K562 (cell line): ENCODE results near the gene NUP62. TPM values are rescaled to one million over a fixed set of nuclear protein-coding genes. Genes with fewer than 3 reads are reported as not detected.

Experiments used
- GTF2A2 ChIP-seq: IDR thresholded peaks from 2 replicates; pipeline ENCODE4 v1.6.1; 2016; ENCODE audit warnings: mild to moderate bottlenecking, missing genetic modification characterization, missing compliant biosample characterization
- HINFP ChIP-seq: fragments of 450-650 bp; conservative IDR thresholded peaks from 2 replicates; pipeline ENCODE4 v1.6.1; 2016; ENCODE audit warnings: missing genetic modification characterization, low read depth, mild to moderate bottlenecking, control low read depth, missing compliant biosample characterization
- HSF4 ChIP-seq: fragments of 250-450 bp; sonication (Bioruptor Pico); IDR thresholded peaks from 2 replicates; pipeline ENCODE4 v2.1.2; 2022; ENCODE audit warnings: mild to moderate bottlenecking, moderate library complexity, borderline replicate concordance
- MBD1 ChIP-seq: fragments of 250-450 bp; sonication (Bioruptor Pico); IDR thresholded peaks from 2 replicates; pipeline ENCODE4 v1.8.0; 2022; ENCODE audit warnings: inconsistent platforms
- MEF2A ChIP-seq: IDR thresholded peaks from 2 replicates; pipeline ENCODE4 v1.6.1; 2011; ENCODE audit warnings: low read depth, mild to moderate bottlenecking, low read length, moderate library complexity; ENCODE audit not compliant: control insufficient read depth
- MTF1 ChIP-seq: fragments of 250-450 bp; sonication (Bioruptor Pico); IDR thresholded peaks from 2 replicates; pipeline ENCODE4 v1.9.0; 2021; ENCODE audit warnings: moderate library complexity, mild to moderate bottlenecking, inconsistent platforms, borderline replicate concordance
- NFYB ChIP-seq: IDR thresholded peaks from 2 replicates; pipeline ENCODE4 v1.6.1; 2011; ENCODE audit warnings: mild to moderate bottlenecking, moderate library complexity; ENCODE audit not compliant: insufficient read length; ENCODE audit errors: extremely low read depth
- POLR3A ChIP-seq: IDR thresholded peaks from 2 replicates; pipeline ENCODE4 v1.6.1; 2011; ENCODE audit warnings: borderline replicate concordance, mild to moderate bottlenecking, moderate library complexity; ENCODE audit not compliant: insufficient read length, insufficient read depth; ENCODE audit errors: extremely low read depth
- U2AF2 ChIP-seq: fragments of 200-400 bp; formaldehyde crosslinking; optimal IDR thresholded peaks from 2 replicates; pipeline ENCODE3; 2017; ENCODE audit warnings: low read depth, mild to moderate bottlenecking, low read length
- ZNF347 ChIP-seq: fragments of 450-650 bp; formaldehyde crosslinking; IDR thresholded peaks from 2 replicates; pipeline ENCODE4 v1.4.0; 2020; ENCODE audit warnings: low read depth, mild to moderate bottlenecking, moderate library complexity
- ZNF41 ChIP-seq: fragments of 250-450 bp; sonication (Bioruptor Pico); conservative IDR thresholded peaks from 2 replicates; pipeline ENCODE4 v1.4.0; 2020; ENCODE audit warnings: mild to moderate bottlenecking
- polyA plus RNA-seq, 8 experiments: library from polyadenylated mRNA; depleted of rRNA in 4 of 8; stranded (reverse) in 5 of 8; unstranded in 3 of 8; fragments of >200 nt; fragmentation: Nextera tagmentation in 2 of 8; fragmentation: Illumina TruSeq in 1 of 8; extraction: Ambion mirVana in 2 of 8; extraction: Trizol in 1 of 8; gene quantifications; 2 replicates each; pipeline versions ENCODE4 v1.2.1 to v1.2.3, GENCODE V29; 2011 to 2014; ENCODE audit warnings: inconsistent platforms in 1 of 8, missing spikeins in 1 of 8
- total RNA-seq, 7 experiments: library from RNA; depleted of rRNA in 6 of 7; stranded (reverse); fragments of >200 nt in 6 of 7; fragmentation: Illumina TruSeq in 2 of 7; extraction: Trizol in 2 of 7; gene quantifications; 2 replicates each; pipeline versions ENCODE4 v1.2.1 to v1.2.3, GENCODE V29; 2011 to 2021; ENCODE audit warnings: low replicate concordance in 1 of 7
- TF ChIP-seq, protein P1 (sequence below): fragments of 250-450 bp; sonication (Bioruptor Pico); IDR thresholded peaks from 2 replicates; pipeline ENCODE4 v1.5.0; 2021

The NUP62 gene
- total and polyA plus RNA-seq, 9 of the 15 experiments (the other 6 are each of a cell fraction or from before 2014, with no cell fraction given), result 16.9 to 109 (median 66.0) TPM

GRCh38 chr19:49972841-49973240 is 43.5 kb upstream of the NUP62 start (continued):
- TF ChIP-seq, protein P1, sequence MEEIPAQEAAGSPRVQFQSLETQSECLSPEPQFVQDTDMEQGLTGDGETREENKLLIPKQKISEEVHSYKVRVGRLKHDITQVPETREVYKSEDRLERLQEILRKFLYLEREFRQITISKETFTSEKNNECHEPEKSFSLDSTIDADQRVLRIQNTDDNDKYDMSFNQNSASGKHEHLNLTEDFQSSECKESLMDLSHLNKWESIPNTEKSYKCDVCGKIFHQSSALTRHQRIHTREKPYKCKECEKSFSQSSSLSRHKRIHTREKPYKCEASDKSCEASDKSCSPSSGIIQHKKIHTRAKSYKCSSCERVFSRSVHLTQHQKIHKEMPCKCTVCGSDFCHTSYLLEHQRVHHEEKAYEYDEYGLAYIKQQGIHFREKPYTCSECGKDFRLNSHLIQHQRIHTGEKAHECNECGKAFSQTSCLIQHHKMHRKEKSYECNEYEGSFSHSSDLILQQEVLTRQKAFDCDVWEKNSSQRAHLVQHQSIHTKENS (CRISPR knock-in tag), result no peak
- TF ChIP-seq GTF2A2 (tag) (no peak), HINFP (tag) (no peak), ZNF41 (no peak), MEF2A (no peak), MBD1 (no peak), MTF1 (CRISPR knock-in tag) (no peak), POLR3A (no peak), HSF4 (CRISPR knock-in tag) (no peak), NFYB (no peak), U2AF2 (no peak), ZNF347 (CRISPR knock-in tag) (no peak)
